HuH-7.5 (cell line): ENCODE data around the gene DLG5.

Experiments used
- DNase-seq: peaks from one replicate; pipeline ENCODE4 v3.0.0; 2011; ENCODE audit warnings: low spot score

Gene DLG5

GRCh38 chr10:77910524-77911145, 15.9 kb downstream of the DLG5 start:
- no peak for DNase-seq

- DNase-seq = no peak
Observed at GRCh38 chr10:77909749-77910375, 16.7 kb downstream of the DLG5 start.

- DNase-seq = no peak
Observed at GRCh38 chr10:77909021-77909748, 17.4 kb downstream of the DLG5 start.

DNA sequence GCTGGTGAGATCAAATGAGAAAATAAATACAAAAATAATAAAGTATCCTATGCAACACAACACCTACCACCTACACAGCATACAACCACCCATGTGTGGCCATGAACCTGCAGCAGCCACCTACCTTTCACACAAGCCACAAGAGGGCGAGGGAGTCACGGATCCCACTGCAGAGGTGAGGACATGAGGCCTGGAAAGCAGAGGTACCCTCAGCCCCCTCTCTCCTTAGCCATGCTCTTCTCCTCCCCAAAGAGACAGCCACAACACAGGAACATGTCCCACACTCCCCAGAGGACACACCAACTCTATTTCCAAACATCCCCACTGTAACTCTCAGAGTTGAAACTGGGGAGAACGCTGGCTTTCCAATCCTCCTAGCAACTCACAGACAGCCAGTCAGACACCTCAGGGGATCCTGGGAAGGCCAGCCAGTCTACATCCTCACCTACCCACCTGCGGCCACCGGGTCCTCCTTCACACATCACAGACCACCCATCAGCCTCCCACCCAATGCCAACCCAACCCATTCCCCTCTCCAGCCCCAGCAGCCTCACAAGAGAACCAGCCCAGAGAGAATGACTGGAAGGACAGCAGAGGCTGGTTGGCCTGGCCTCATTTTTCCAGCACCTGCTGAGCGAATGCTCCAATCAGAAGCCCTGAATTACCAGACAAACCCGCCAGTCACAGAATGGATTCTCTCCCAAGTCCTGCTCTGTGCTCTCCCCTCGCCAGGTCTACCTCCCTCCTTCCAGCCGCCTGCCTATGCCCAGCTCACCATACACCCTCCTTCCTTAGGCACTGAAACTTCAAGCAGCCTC, 18.4 kb downstream of the DLG5 start:
- no peak for DNase-seq

GRCh38 chr10:77907462-77907861, 19.1 kb downstream of the DLG5 start:
- no peak for DNase-seq

DNA sequence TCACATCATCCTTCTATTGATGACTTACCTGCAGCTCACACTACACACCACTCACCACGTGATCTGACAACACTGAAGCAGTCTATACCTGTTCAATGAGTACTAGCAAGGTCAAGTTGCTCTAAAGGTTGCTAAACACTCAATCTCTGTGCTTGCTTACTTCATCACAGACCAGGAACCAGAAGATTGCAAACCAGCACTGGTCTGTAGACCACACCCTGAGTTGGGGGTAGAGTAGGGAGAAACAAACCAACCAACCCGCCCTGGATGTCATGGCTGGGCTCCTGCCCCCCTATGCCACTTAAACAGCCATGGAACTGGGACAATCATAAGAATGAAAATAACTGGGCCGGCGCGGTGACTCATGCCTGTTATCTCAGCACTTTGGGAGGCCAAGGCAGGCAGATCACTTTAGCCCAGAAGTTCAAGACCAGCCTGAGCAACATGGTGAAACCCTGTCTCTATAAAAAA, 19.6 kb downstream of the DLG5 start:
- no peak for DNase-seq

DNA sequence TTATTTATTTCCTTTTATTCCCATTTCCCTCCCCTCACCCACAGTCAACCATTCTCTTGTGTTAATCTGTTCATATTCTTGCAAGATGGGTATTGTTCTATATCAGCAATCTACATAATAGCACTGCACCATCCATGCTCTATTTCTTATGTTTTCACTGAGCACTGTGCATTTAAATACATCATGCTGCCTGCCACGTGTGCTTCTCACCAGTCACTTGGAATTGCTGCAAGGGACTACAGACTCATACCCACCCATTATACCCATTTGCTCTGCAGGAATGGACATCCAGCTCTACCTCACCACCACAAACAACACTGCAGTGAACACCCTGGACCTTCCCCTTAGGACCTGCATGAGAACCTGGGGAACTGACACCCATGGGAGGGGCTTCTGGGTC, 20.8 kb downstream of the DLG5 start:
- no peak for DNase-seq

- DNase-seq = no peak
Observed at GRCh38 chr10:77905086-77905748, 21.3 kb downstream of the DLG5 start.

- DNase-seq = no peak
Observed at GRCh38 chr10:77904100-77904840, 22.3 kb downstream of the DLG5 start.

- no peak for DNase-seq
Observed at GRCh38 chr10:77902159-77902558, 24.4 kb downstream of the DLG5 start.

DNA sequence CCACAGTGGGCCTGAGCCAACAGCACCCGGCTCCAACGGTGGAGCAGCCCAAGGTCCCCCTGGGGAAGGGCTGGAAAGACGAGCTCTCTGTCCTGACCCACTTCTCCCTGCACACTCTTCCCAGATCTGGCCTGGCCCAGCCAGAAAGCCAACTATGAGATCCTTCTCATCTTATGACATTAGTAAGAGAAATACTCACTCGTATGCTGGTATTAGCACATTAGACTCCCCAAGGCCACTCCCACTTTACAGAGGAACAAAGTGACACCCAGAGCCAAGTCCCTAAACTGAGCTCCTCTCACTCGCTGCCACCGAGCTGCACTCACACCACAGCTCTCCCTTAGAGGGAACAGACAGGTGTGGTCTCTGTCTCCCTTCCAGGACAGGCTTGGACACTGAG, 24.8 kb downstream of the DLG5 start:
- DNase-seq = no peak

DNA sequence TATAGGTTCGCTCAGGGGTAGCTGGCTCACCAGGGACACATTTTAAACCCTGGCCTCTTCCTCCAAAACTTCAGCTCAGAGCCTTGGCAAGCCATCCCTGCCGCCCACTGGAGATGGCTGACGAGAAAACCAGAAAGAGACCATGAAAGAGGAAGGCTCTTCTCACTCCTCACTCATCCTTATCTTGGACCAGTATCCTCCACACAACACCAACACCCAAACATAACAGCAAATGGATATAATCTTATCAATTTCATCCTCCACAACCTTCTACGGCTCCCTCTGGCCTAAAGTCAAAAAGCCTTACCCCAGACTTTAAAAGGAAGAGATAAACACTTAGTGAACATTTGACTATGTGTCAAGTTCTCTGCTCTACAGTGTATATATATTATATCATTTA, 26.9 kb downstream of the DLG5 start:
- DNase-seq = no peak

GRCh38 chr10:77899080-77899477, 27.5 kb downstream of the DLG5 start:
- no peak for DNase-seq

GRCh38 chr10:77898323-77899079, 28.1 kb downstream of the DLG5 start:
- no peak for DNase-seq

GRCh38 chr10:77896058-77896457, 30.5 kb downstream of the DLG5 start:
- no peak for DNase-seq

- DNase-seq = no peak
Observed at GRCh38 chr10:77894058-77894457, 32.5 kb downstream of the DLG5 start.

DNA sequence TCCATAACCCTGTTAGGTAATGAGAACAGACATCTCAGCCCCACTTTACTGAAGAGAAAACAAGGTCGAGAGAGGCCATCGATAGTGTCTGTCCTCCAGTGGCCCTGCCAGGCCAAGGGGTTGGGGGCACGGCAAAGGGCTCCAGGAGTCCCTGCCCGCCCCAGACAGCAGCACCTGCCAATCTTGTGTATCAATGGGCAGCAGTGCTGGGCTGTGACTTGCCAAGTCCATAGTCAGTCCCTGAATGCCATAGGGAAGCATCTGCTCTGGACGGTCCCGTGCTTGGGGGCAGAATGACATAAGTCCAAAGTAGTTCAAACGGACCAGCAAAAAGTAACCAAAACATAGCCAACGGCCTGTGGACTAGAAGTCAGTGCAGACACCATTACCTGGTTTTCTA, 33.2 kb downstream of the DLG5 start:
- no peak for DNase-seq

DNA sequence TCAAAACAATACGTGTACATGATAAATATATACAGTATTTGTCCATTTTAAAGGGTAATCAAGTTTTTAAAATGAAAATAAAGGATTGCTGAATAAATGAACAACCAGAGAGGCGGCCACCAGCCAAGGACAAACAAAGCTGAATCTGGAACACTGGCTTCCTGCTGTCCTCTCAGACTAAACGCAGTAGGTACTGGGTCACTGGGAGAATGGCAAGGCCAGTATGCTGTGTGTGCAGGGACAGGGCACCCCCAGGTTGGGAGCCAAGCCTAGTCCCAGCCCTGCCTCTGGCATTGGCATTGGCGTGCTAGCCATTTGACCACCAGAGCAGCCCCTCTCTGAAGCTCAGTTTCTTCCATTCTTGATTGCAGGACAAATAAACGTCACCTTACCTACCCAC, 33.8 kb downstream of the DLG5 start:
- DNase-seq = no peak

- no peak for DNase-seq
Observed at GRCh38 chr10:77892021-77892739, 34.4 kb downstream of the DLG5 start.

DNA sequence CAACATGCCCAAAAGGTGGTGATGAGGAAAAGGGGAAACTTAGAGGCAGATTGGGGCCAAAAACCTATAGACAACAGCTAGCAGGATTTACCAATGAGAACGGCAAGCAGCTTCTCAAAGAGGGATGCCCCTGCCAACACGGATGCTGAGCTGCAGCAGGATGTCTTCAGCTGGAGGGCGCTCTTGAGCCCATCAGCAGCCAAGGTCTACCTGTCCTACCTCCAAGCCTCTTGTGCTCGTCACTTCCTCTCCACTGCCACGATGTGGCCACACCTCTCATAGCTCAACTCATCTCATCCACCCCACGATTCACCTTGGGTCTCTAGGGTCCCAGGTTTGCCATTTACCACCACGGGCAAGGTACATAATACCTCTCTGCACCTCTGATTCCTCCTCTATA, 36.5 kb downstream of the DLG5 start:
- no peak for DNase-seq
